Trophoblast cell (in vitro differentiated cells and primary cell): ENCODE results near the gene BPIFA3.

Source experiments
- DNase-seq, 2 donors: peaks; one replicate each; pipeline ENCODE4 v3.0.0-alpha.2; 2016
- H2AFZ ChIP-seq: 2 replicates; pipeline ENCODE4 v1.6.1; 2013; ENCODE audit warnings: low read length, moderate library complexity, mild to moderate bottlenecking; ENCODE audit not compliant: insufficient read depth, poor library complexity
- H2AK5ac ChIP-seq: 2 replicates; pipeline ENCODE4 v1.6.1; 2013; ENCODE audit warnings: mild to moderate bottlenecking, low read length
- H2BK120ac ChIP-seq: 2 replicates; pipeline ENCODE4 v1.6.1; 2013; ENCODE audit warnings: low read length, mild to moderate bottlenecking, moderate library complexity; ENCODE audit not compliant: insufficient read depth, poor library complexity
- H2BK12ac ChIP-seq: 2 replicates; pipeline ENCODE4 v1.6.1; 2013; ENCODE audit warnings: mild to moderate bottlenecking, low read length, moderate library complexity
- H2BK5ac ChIP-seq: 2 replicates; pipeline ENCODE4 v1.6.1; 2013; ENCODE audit warnings: low read length, low read depth, moderate library complexity, mild to moderate bottlenecking; ENCODE audit not compliant: poor library complexity
- H3K14ac ChIP-seq: 2 replicates; pipeline ENCODE4 v1.6.1; 2013; ENCODE audit warnings: mild to moderate bottlenecking, low read length
- H3K18ac ChIP-seq: 2 replicates; pipeline ENCODE4 v1.6.1; 2013; ENCODE audit warnings: mild to moderate bottlenecking, low read length
- H3K23ac ChIP-seq: 2 replicates; pipeline ENCODE4 v1.6.1; 2013; ENCODE audit warnings: low read length
- H3K27ac ChIP-seq: 2 replicates; pipeline ENCODE4 v1.5.1; 2013; ENCODE audit warnings: low read depth, mild to moderate bottlenecking, inconsistent platforms, low read length, moderate library complexity
- H3K27me3 ChIP-seq: 2 replicates; pipeline ENCODE4 v1.6.1; 2013; ENCODE audit warnings: inconsistent platforms, mild to moderate bottlenecking, low read length, moderate library complexity; ENCODE audit not compliant: insufficient read depth
- H3K36me3 ChIP-seq, 2 experiments: 1 replicate in 1 of 2; 2 replicates in 1 of 2; pipeline ENCODE4 v1.6.1; 2013; ENCODE audit warnings: low read length in 2 of 2, mild to moderate bottlenecking in 2 of 2, moderate library complexity in 1 of 2; ENCODE audit not compliant: insufficient read depth in 2 of 2, control insufficient read depth in 1 of 2
- H3K4ac ChIP-seq: 2 replicates; pipeline ENCODE4 v1.6.1; 2013; ENCODE audit warnings: low read depth, mild to moderate bottlenecking, low read length, moderate library complexity
- H3K4me1 ChIP-seq, 2 experiments: 1 replicate in 1 of 2; 2 replicates in 1 of 2; pipeline ENCODE4 v1.6.1; 2013; ENCODE audit warnings: low read length in 2 of 2, mild to moderate bottlenecking in 2 of 2, moderate library complexity in 1 of 2; ENCODE audit not compliant: insufficient read depth in 2 of 2, control insufficient read depth in 1 of 2
- H3K4me2 ChIP-seq: 2 replicates; pipeline ENCODE4 v1.6.1; 2013; ENCODE audit warnings: inconsistent platforms, mild to moderate bottlenecking, low read length, moderate library complexity
- H3K4me3 ChIP-seq: 2 replicates; pipeline ENCODE4 v1.5.1; 2013; ENCODE audit warnings: mild to moderate bottlenecking, low read depth, low read length, inconsistent platforms
- H3K79me1 ChIP-seq: one replicate; pipeline ENCODE4 v1.6.1; 2013; ENCODE audit warnings: low read length
- H3K79me2 ChIP-seq: 2 replicates; pipeline ENCODE4 v1.6.1; 2013; ENCODE audit warnings: low read length, mild to moderate bottlenecking; ENCODE audit not compliant: control insufficient read depth, insufficient read depth, poor library complexity
- H3K9ac ChIP-seq: 2 replicates; pipeline ENCODE4 v1.6.1; 2013; ENCODE audit warnings: mild to moderate bottlenecking, low read length
- H3K9me3 ChIP-seq: 2 replicates; pipeline ENCODE4 v1.6.1; 2013; ENCODE audit warnings: low read depth, mild to moderate bottlenecking, control low read depth, inconsistent platforms, low read length; ENCODE audit not compliant: insufficient read depth
- H4K12ac ChIP-seq: 2 replicates; pipeline ENCODE4 v1.6.1; 2013; ENCODE audit warnings: low read depth, mild to moderate bottlenecking, low read length, moderate library complexity
- H4K8ac ChIP-seq: 2 replicates; pipeline ENCODE4 v1.6.1; 2013; ENCODE audit warnings: low read depth, mild to moderate bottlenecking, low read length, moderate library complexity
- H4K91ac ChIP-seq: one replicate; pipeline ENCODE4 v1.6.1; 2013; ENCODE audit warnings: low read depth, mild to moderate bottlenecking, low read length, moderate library complexity
- WGBS: extraction: QIAGEN DNeasy Blood & Tissue Kit; methylation state at CpG from one replicate; pipeline ENCODE4 v1.1.7; 2013; ENCODE audit warnings: missing lambda C conversion rate; ENCODE audit not compliant: insufficient read length, insufficient coverage; ENCODE audit errors: extremely low coverage; 5-methylcytosine and 5-hydroxymethylcytosine counted together

BPIFA3 gene

DNA sequence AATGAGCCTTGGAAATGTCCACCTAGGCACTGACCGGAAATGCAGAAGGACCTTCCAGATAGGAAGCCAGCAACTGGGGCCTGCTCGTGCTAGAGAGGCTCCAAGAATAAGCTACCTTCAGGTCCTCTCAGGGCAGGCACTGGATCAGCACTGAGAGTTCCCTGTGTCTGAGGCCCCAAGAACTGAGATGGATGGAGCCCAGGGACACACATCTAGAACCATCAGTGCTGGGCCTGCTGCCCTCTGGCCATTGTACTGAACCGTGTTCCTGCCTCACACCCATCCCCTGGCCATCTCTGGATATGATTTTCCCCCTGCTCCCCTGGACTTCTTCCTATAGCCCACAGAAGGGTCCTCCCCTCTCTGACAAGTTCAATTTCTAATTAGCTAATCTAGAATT lies 28.9 kb downstream of the BPIFA3 start:
- no peak overlapping the region for H3K4me3 ChIP-seq
- H3K27me3 ChIP-seq: no peaks in the 10 kb centered on the region
- H3K9me3 ChIP-seq: no peaks in the 10 kb centered on the region
- no peak overlapping the region for H2AFZ ChIP-seq
- no peak overlapping the region for H3K23ac ChIP-seq
- H2BK12ac ChIP-seq: no peak overlapping the region
- no peak overlapping the region for H3K9ac ChIP-seq
- H3K4ac ChIP-seq: no peak overlapping the region
- H3K27ac ChIP-seq: no peak overlapping the region
- H3K36me3 ChIP-seq: no peaks in the 10 kb centered on the region
- no peak overlapping the region for H4K91ac ChIP-seq
- H3K79me2 ChIP-seq: no peaks in the 10 kb centered on the region
- H2BK5ac ChIP-seq: no peak overlapping the region
- H3K18ac ChIP-seq: no peak overlapping the region
- no peaks in the 10 kb centered on the region for H3K4me1 ChIP-seq
- no peak overlapping the region for H4K12ac ChIP-seq
- H2BK120ac ChIP-seq: no peak overlapping the region
- H3K79me1 ChIP-seq: no peaks in the 10 kb centered on the region
- DNase-seq: no peak
- H4K8ac ChIP-seq: no peak overlapping the region
- H2AK5ac ChIP-seq: no peak overlapping the region
- no CpG with 5 or more reads among the region's 3 CpGs for WGBS
- H3K14ac ChIP-seq: no peak overlapping the region
- no peak overlapping the region for H3K4me2 ChIP-seq

- Histone ChIP-seq H3K18ac (no peak overlapping the region), H3K9ac (no peak overlapping the region), H3K4me2 (no peak overlapping the region), H3K79me1 (no peaks in the 10 kb centered on the region), H3K79me2 (no peaks in the 10 kb centered on the region), H2BK5ac (no peak overlapping the region), H3K14ac (no peak overlapping the region), H3K23ac (no peak overlapping the region), H3K36me3 (no peaks in the 10 kb centered on the region), H3K27me3 (no peaks in the 10 kb centered on the region), H2BK12ac (no peak overlapping the region), H4K12ac (no peak overlapping the region), H4K91ac (no peak overlapping the region), H3K4ac (no peak overlapping the region), H2AFZ (no peak overlapping the region), H3K4me3 (no peak overlapping the region), H4K8ac (no peak overlapping the region), H3K27ac (no peak overlapping the region), H2AK5ac (no peak overlapping the region), H3K9me3 (no peaks in the 10 kb centered on the region), H3K4me1 (no peaks in the 10 kb centered on the region), H2BK120ac (no peak overlapping the region)
- no CpG with 5 or more reads among the region's 1 CpG for whole genome bisulfite sequencing
- no peak for DNase-seq
Measured at GRCh38 chr20:33249456-33249855, 32.3 kb downstream of the BPIFA3 start.

GRCh38 chr20:33250666-33251065 lies 33.5 kb downstream of the BPIFA3 start:
- Histone ChIP-seq H3K9ac (no peak overlapping the region), H3K23ac (no peak overlapping the region), H2BK5ac (no peak overlapping the region), H2BK12ac (no peak overlapping the region), H2AK5ac (no peak overlapping the region), H3K27ac (no peak overlapping the region), H2AFZ (no peak overlapping the region), H3K4me1 (no peaks in the 10 kb centered on the region), H4K91ac (no peak overlapping the region), H3K36me3 (no peaks in the 10 kb centered on the region), H3K79me1 (no peaks in the 10 kb centered on the region), H3K14ac (no peak overlapping the region), H2BK120ac (no peak overlapping the region), H3K4ac (no peak overlapping the region), H4K8ac (no peak overlapping the region), H3K27me3 (no peaks in the 10 kb centered on the region), H4K12ac (no peak overlapping the region), H3K9me3 (no peaks in the 10 kb centered on the region), H3K4me3 (no peak overlapping the region), H3K18ac (no peak overlapping the region), H3K79me2 (no peaks in the 10 kb centered on the region), H3K4me2 (no peak overlapping the region)
- no CpG with 5 or more reads among the region's 2 CpGs for WGBS
- no peak for DNase-seq

- no peak overlapping the region for H2BK120ac ChIP-seq
- H2AK5ac ChIP-seq: no peak overlapping the region
- H3K79me1 ChIP-seq: no peaks in the 10 kb centered on the region
- H4K91ac ChIP-seq: no peak overlapping the region
- H4K8ac ChIP-seq: no peak overlapping the region
- no peak overlapping the region for H3K23ac ChIP-seq
- H3K4me3 ChIP-seq: no peak overlapping the region
- no CpG with 5 or more reads among the region's 3 CpGs for WGBS
- H3K4me1 ChIP-seq: no peaks in the 10 kb centered on the region
- H3K4ac ChIP-seq: no peak overlapping the region
- no peaks in the 10 kb centered on the region for H3K79me2 ChIP-seq
- no peaks in the 10 kb centered on the region for H3K36me3 ChIP-seq
- no peak overlapping the region for H3K14ac ChIP-seq
- no peak overlapping the region for H2BK12ac ChIP-seq
- no peak overlapping the region for H3K18ac ChIP-seq
- DNase-seq: no peak
- no peak overlapping the region for H2BK5ac ChIP-seq
- no peak overlapping the region for H3K27ac ChIP-seq
- no peak overlapping the region for H4K12ac ChIP-seq
- H3K27me3 ChIP-seq: no peaks in the 10 kb centered on the region
- H2AFZ ChIP-seq: no peak overlapping the region
- no peak overlapping the region for H3K9ac ChIP-seq
- no peak overlapping the region for H3K4me2 ChIP-seq
- no peaks in the 10 kb centered on the region for H3K9me3 ChIP-seq
Measured at GRCh38 chr20:33251496-33251895, 34.3 kb downstream of the BPIFA3 start.
